Hippocampal formation (tissue), 2 donors: ENCODE results near the gene OSBPL10.

Experiments used
- DNase-seq, 2 donors: peaks; one replicate each; lab custom pipeline; 2025; lab: John Stamatoyannopoulos, UW

OSBPL10 gene

GRCh38 chr3:31921837-31922236, 59.2 kb downstream of the OSBPL10 start:
- DNase-seq: no peak

GRCh38 chr3:31920310-31920709, 60.8 kb downstream of the OSBPL10 start:
- no peak for DNase-seq

- DNase-seq: no peak
Measured at GRCh38 chr3:31919528-31919927, 61.5 kb downstream of the OSBPL10 start.

GRCh38 chr3:31918179-31919150, 62.6 kb downstream of the OSBPL10 start:
- DNase-seq: no peak

GRCh38 chr3:31917303-31918005, 63.6 kb downstream of the OSBPL10 start:
- DNase-seq: no peak

GRCh38 chr3:31911643-31912042, 69.4 kb downstream of the OSBPL10 start:
- DNase-seq: no peak

GRCh38 chr3:31911124-31911523, 69.9 kb downstream of the OSBPL10 start:
- DNase-seq: no peak

GRCh38 chr3:31909455-31909854, 71.6 kb downstream of the OSBPL10 start:
- no peak for DNase-seq

GRCh38 chr3:31908391-31909097, 72.5 kb downstream of the OSBPL10 start:
- DNase-seq: no peak

- DNase-seq: no peak
Measured at GRCh38 chr3:31906182-31906581, 74.9 kb downstream of the OSBPL10 start.

GRCh38 chr3:31903686-31904431, 77.2 kb downstream of the OSBPL10 start:
- DNase-seq: no peak

GRCh38 chr3:31900583-31900982, 80.5 kb downstream of the OSBPL10 start:
- DNase-seq: no peak

- no peak for DNase-seq
Measured at GRCh38 chr3:31896648-31897433, 84.2 kb downstream of the OSBPL10 start.

GRCh38 chr3:31896026-31896425, 85.0 kb downstream of the OSBPL10 start:
- no peak for DNase-seq

- no peak for DNase-seq
Measured at GRCh38 chr3:31895471-31895870, 85.6 kb downstream of the OSBPL10 start.

- DNase-seq: no peak
Measured at GRCh38 chr3:31892916-31893573, 88.0 kb downstream of the OSBPL10 start.

- no peak for DNase-seq
Measured at GRCh38 chr3:31892500-31892899, 88.6 kb downstream of the OSBPL10 start.

GRCh38 chr3:31891876-31892455, 89.1 kb downstream of the OSBPL10 start:
- no peak for DNase-seq

GRCh38 chr3:31890742-31891469, 90.2 kb downstream of the OSBPL10 start:
- DNase-seq: no peak
